ENCODE measurements around the gene BACH2.

GRCh38 chr6:90218959-90219208 is 77.8 kb downstream of the BACH2 start:
- no peak for TF ChIP-seq POLR2AphosphoS5 (IDR thresholded peaks at IDR 0.05; ENCODE audit: insufficient read depth in 1 of 2, low read depth in 1 of 2)
- TF ChIP-seq CTCF (IDR thresholded peaks at IDR 0.05): no peak
- no peak for TF ChIP-seq POLR2A (IDR thresholded peaks at IDR 0.05)
